Subcutaneous adipose tissue (tissue), 4 donors: ENCODE results near the gene CFAP47. TPM values are rescaled to one million over a fixed set of nuclear protein-coding genes. Genes with fewer than 3 reads are reported as not detected.

Source experiments
- CTCF ChIP-seq: fragments of 450-650 bp; IDR thresholded peaks from one replicate; pipeline ENCODE4 v1.5.1; 2016; ENCODE audit warnings: low read depth, mild to moderate bottlenecking, control low read depth, antibody characterized with exemption, moderate library complexity
- total RNA-seq, 4 donors: library from RNA; depleted of rRNA; stranded (reverse); fragments of >200 nt; gene quantifications; one replicate each; pipeline ENCODE4 v1.1.0, GENCODE V29; 2016

Gene CFAP47
- total RNA-seq: under 1 TPM in 1 of 4 donors, not detected in 3; 0.22 TPM

- TF ChIP-seq CTCF: no peak
These were observed at the start of gene CFAP47 for GRCh38 chrX:35919536-35920309. CFAP47 (plus strand) TSS chrX:35919734; CDS start chrX:35919800, 66 bp downstream.

- TF ChIP-seq CTCF: no peak
These were observed 38.9 kb upstream of the CFAP47 start for GRCh38 chrX:35880601-35881000.

- no peak for TF ChIP-seq CTCF
These were observed 33.4 kb upstream of the CFAP47 start for GRCh38 chrX:35886135-35886534.

- no peak for TF ChIP-seq CTCF
These were observed 28.8 kb upstream of the CFAP47 start for GRCh38 chrX:35890699-35891098.

- no peak for TF ChIP-seq CTCF
These were observed 87.7 kb downstream of the CFAP47 start for GRCh38 chrX:36007207-36007606.

- TF ChIP-seq CTCF: no peak
These were observed 99.6 kb downstream of the CFAP47 start for GRCh38 chrX:36019125-36019524.

GRCh38 chrX:36035550-36035949 is 116.0 kb downstream of the CFAP47 start:
- TF ChIP-seq CTCF: no peak
